ENCODE measurements around the gene FHAD1.

Gene FHAD1

GRCh38 chr1:15218287-15219279 lies 28.4 kb upstream of the FHAD1 start:
- no peak for DNase-seq (ENCODE audit: low spot score)

- no peak for DNase-seq (ENCODE audit: low spot score)
These were observed 27.6 kb upstream of the FHAD1 start for GRCh38 chr1:15219280-15220023.

- DNase-seq (ENCODE audit: low spot score) = no peak
These were observed 27.0 kb upstream of the FHAD1 start for GRCh38 chr1:15220024-15220392.

- DNase-seq (ENCODE audit: low spot score) = no peak
These were observed 26.1 kb upstream of the FHAD1 start for GRCh38 chr1:15220825-15221431.

GRCh38 chr1:15222653-15223303 lies 24.2 kb upstream of the FHAD1 start:
- DNase-seq (ENCODE audit: low spot score) = no peak

GRCh38 chr1:15224259-15224869 lies 22.7 kb upstream of the FHAD1 start:
- no peak for DNase-seq (ENCODE audit: low spot score)

- DNase-seq (ENCODE audit: low spot score) = no peak
These were observed 22.0 kb upstream of the FHAD1 start for GRCh38 chr1:15224974-15225373.

- no peak for DNase-seq (ENCODE audit: low spot score)
These were observed 21.6 kb upstream of the FHAD1 start for GRCh38 chr1:15225461-15225860.

- no peak for DNase-seq (ENCODE audit: low spot score)
These were observed 20.4 kb upstream of the FHAD1 start for GRCh38 chr1:15226388-15227255.

GRCh38 chr1:15229707-15230131 lies 17.3 kb upstream of the FHAD1 start:
- no peak for DNase-seq (ENCODE audit: low spot score)

- DNase-seq (ENCODE audit: low spot score) = no peak
These were observed 15.3 kb upstream of the FHAD1 start for GRCh38 chr1:15231714-15232201.

- no peak for DNase-seq (ENCODE audit: low spot score)
These were observed 13.3 kb upstream of the FHAD1 start for GRCh38 chr1:15233689-15234088.

GRCh38 chr1:15236321-15236721 lies 10.7 kb upstream of the FHAD1 start:
- no peak for DNase-seq (ENCODE audit: low spot score)

- DNase-seq (ENCODE audit: low spot score) = no peak
These were observed 10.3 kb upstream of the FHAD1 start for GRCh38 chr1:15236746-15237145.

GRCh38 chr1:15238789-15239188 lies 8.2 kb upstream of the FHAD1 start:
- DNase-seq (ENCODE audit: low spot score) = no peak

- DNase-seq (ENCODE audit: low spot score) = no peak
These were observed 4.3 kb upstream of the FHAD1 start for GRCh38 chr1:15242766-15243165.

- no peak for DNase-seq (ENCODE audit: low spot score)
These were observed 3.6 kb upstream of the FHAD1 start for GRCh38 chr1:15243275-15244043.

- no peak for DNase-seq (ENCODE audit: low spot score)
These were observed 2.2 kb upstream of the FHAD1 start for GRCh38 chr1:15244813-15245212.

GRCh38 chr1:15245593-15246360 lies 1.2 kb upstream of the FHAD1 start:
- DNase-seq (ENCODE audit: low spot score) = no peak
